Adipocyte (in vitro differentiated cells): ENCODE results near the gene JAK2.

Experiments used
- DNase-seq: peaks from one replicate; pipeline ENCODE4 v3.0.0-alpha.2; 2015; ENCODE audit warnings: low read depth
- H3K27me3 ChIP-seq: replicated peaks from 2 replicates; pipeline ENCODE4 v1.7.0; 2013; ENCODE audit warnings: mild to moderate bottlenecking, low read length, moderate library complexity; ENCODE audit not compliant: control insufficient read depth, insufficient read depth
- H3K36me3 ChIP-seq: 2 replicates; pipeline ENCODE4 v1.7.0; 2013; ENCODE audit warnings: low read length, mild to moderate bottlenecking, moderate library complexity; ENCODE audit not compliant: control insufficient read depth, insufficient read depth, severe bottlenecking
- H3K4me1 ChIP-seq: 2 replicates; pipeline ENCODE4 v1.7.0; 2013; ENCODE audit warnings: mild to moderate bottlenecking, low read length, moderate library complexity; ENCODE audit not compliant: control insufficient read depth, insufficient read depth
- H3K4me3 ChIP-seq: 2 replicates; pipeline ENCODE4 v1.7.0; 2013; ENCODE audit warnings: mild to moderate bottlenecking, low read length, moderate library complexity
- H3K9ac ChIP-seq: 2 replicates; pipeline ENCODE4 v1.7.0; 2013; ENCODE audit warnings: mild to moderate bottlenecking, low read length, moderate library complexity
- H3K9me3 ChIP-seq: 2 replicates; pipeline ENCODE4 v1.7.0; 2013; ENCODE audit warnings: mild to moderate bottlenecking, low read length, moderate library complexity; ENCODE audit not compliant: control insufficient read depth

The JAK2 gene

GRCh38 chr9:5110867-5111681 is 126.0 kb downstream of the JAK2 start:
- Histone ChIP-seq H3K27me3 (no peaks in the 10 kb centered on the region), H3K9ac (no peak overlapping the region), H3K36me3 (peaks cover 43% of the 10 kb centered on the region), H3K9me3 (no peaks in the 10 kb centered on the region), H3K4me3 (no peak overlapping the region), H3K4me1 (no peaks in the 10 kb centered on the region)
- DNase-seq = no peak

GRCh38 chr9:5111696-5112095 is 126.6 kb downstream of the JAK2 start:
- peaks cover 43% of the 10 kb centered on the region for H3K36me3 ChIP-seq
- no peaks in the 10 kb centered on the region for H3K27me3 ChIP-seq
- no peaks in the 10 kb centered on the region for H3K4me1 ChIP-seq
- no peak overlapping the region for H3K9ac ChIP-seq
- no peak for DNase-seq
- no peaks in the 10 kb centered on the region for H3K9me3 ChIP-seq
- H3K4me3 ChIP-seq = no peak overlapping the region

GRCh38 chr9:5112109-5112592 is 127.1 kb downstream of the JAK2 start:
- Histone ChIP-seq H3K36me3 (peaks cover 43% of the 10 kb centered on the region), H3K27me3 (no peaks in the 10 kb centered on the region), H3K9ac (no peak overlapping the region), H3K4me1 (no peaks in the 10 kb centered on the region), H3K9me3 (no peaks in the 10 kb centered on the region), H3K4me3 (no peak overlapping the region)
- DNase-seq = no peak

- no peak overlapping the region for H3K4me3 ChIP-seq
- DNase-seq = no peak
Measured at GRCh38 chr9:5112646-5113045, 127.6 kb downstream of the JAK2 start.

GRCh38 chr9:5113523-5113922 is 128.5 kb downstream of the JAK2 start:
- Histone ChIP-seq H3K4me3 (no peak overlapping the region), H3K36me3 (peaks cover 43% of the 10 kb centered on the region), H3K4me1 (no peaks in the 10 kb centered on the region), H3K9ac (no peak overlapping the region), H3K9me3 (no peaks in the 10 kb centered on the region), H3K27me3 (no peaks in the 10 kb centered on the region)
- no peak for DNase-seq

More at GRCh38 chr9:5112646-5113045, 127.6 kb downstream of the JAK2 start:
- H3K27me3 ChIP-seq = no peaks in the 10 kb centered on the region
- H3K36me3 ChIP-seq = peaks cover 43% of the 10 kb centered on the region
- no peak overlapping the region for H3K9ac ChIP-seq
- no peaks in the 10 kb centered on the region for H3K4me1 ChIP-seq
- no peaks in the 10 kb centered on the region for H3K9me3 ChIP-seq

- H3K4me3 ChIP-seq = no peak overlapping the region
- no peak overlapping the region for H3K9ac ChIP-seq
- peaks cover 43% of the 10 kb centered on the region for H3K36me3 ChIP-seq
- H3K4me1 ChIP-seq = no peaks in the 10 kb centered on the region
- no peaks in the 10 kb centered on the region for H3K9me3 ChIP-seq
- DNase-seq = no peak
- H3K27me3 ChIP-seq = no peaks in the 10 kb centered on the region
Measured at GRCh38 chr9:5113994-5114748, 129.1 kb downstream of the JAK2 start.

GRCh38 chr9:5122116-5122515 is 137.0 kb downstream of the JAK2 start:
- peaks cover 40% of the 10 kb centered on the region for H3K36me3 ChIP-seq
- H3K4me1 ChIP-seq = peaks cover 5% of the 10 kb centered on the region
- no peak overlapping the region for H3K4me3 ChIP-seq
- no peaks in the 10 kb centered on the region for H3K9me3 ChIP-seq
- H3K27me3 ChIP-seq = no peaks in the 10 kb centered on the region
- DNase-seq = no peak
- no peak overlapping the region for H3K9ac ChIP-seq

- H3K4me1 ChIP-seq = peaks cover 5% of the 10 kb centered on the region
- H3K36me3 ChIP-seq = peaks cover 44% of the 10 kb centered on the region
- no peak overlapping the region for H3K9ac ChIP-seq
- no peaks in the 10 kb centered on the region for H3K27me3 ChIP-seq
- H3K9me3 ChIP-seq = no peaks in the 10 kb centered on the region
- no peak for DNase-seq
- H3K4me3 ChIP-seq = no peak overlapping the region
Measured at GRCh38 chr9:5122516-5122915, 137.4 kb downstream of the JAK2 start.

- Histone ChIP-seq H3K4me1 (peaks cover 3% of the 10 kb centered on the region), H3K36me3 (peaks cover 14% of the 10 kb centered on the region)
- no peak for DNase-seq
Measured at GRCh38 chr9:5140151-5140550, 155.1 kb downstream of the JAK2 start.

GRCh38 chr9:5144217-5144616 is 159.1 kb downstream of the JAK2 start:
- Histone ChIP-seq H3K36me3 (peaks cover 45% of the 10 kb centered on the region), H3K9me3 (peaks cover 7% of the 10 kb centered on the region), H3K9ac (no peak overlapping the region), H3K4me3 (no peak overlapping the region), H3K4me1 (no peaks in the 10 kb centered on the region), H3K27me3 (no peaks in the 10 kb centered on the region)
- no peak for DNase-seq

More at GRCh38 chr9:5140151-5140550, 155.1 kb downstream of the JAK2 start:
- H3K27me3 ChIP-seq = no peaks in the 10 kb centered on the region
- H3K4me3 ChIP-seq = no peak overlapping the region
- H3K9ac ChIP-seq = no peak overlapping the region
- peaks cover 7% of the 10 kb centered on the region for H3K9me3 ChIP-seq

- no peak overlapping the region for H3K9ac ChIP-seq
- peaks cover 11% of the 10 kb centered on the region for H3K9me3 ChIP-seq
- peaks cover 56% of the 10 kb centered on the region for H3K36me3 ChIP-seq
- no peak for DNase-seq
- H3K27me3 ChIP-seq = no peaks in the 10 kb centered on the region
- no peak overlapping the region for H3K4me3 ChIP-seq
- H3K4me1 ChIP-seq = no peaks in the 10 kb centered on the region
Measured at GRCh38 chr9:5146241-5146640, 161.2 kb downstream of the JAK2 start.
